ENCODE data around the gene KAZALD1. TPM values are rescaled to one million over a fixed set of nuclear protein-coding genes. Genes with fewer than 3 reads are reported as not detected.

Gene KAZALD1
- total RNA-seq, 6 donors from 2014 or later, result 3.8 to 11.9 (median 9.8) TPM

DNA sequence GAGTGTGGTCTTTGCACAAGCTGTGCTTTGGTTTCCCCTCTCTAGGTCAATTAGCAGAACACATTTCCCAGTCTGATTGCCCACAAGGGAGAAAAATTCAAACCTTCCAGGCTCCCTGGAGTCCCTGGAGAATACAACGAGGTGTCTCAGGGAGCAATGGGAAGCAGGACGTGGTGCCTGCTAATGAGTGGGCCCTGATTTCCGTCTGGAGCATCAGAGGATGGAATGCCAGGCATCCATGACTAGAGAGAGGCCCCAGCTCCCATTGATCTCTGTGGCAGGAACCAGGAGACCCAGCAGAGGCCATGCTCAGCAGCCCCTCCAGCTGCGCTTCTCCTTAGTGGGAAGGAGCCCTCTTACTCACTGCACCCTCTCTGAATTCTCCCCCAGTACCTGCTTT is 36.1 kb downstream of the KAZALD1 start:
- no peaks in the 10 kb centered on the region for H3K36me3 ChIP-seq
- DNase-seq (no peak), ATAC-seq (ENCODE audit: low FRiP score in 2 of 2) (no peak)
- no peaks in the 10 kb centered on the region for H3K4me1 ChIP-seq
- no peak for TF ChIP-seq EP300 (IDR thresholded peaks at IDR 0.05)
- no peak for TF ChIP-seq POLR2AphosphoS5 (IDR thresholded peaks at IDR 0.05)
- TF ChIP-seq, protein P1, sequence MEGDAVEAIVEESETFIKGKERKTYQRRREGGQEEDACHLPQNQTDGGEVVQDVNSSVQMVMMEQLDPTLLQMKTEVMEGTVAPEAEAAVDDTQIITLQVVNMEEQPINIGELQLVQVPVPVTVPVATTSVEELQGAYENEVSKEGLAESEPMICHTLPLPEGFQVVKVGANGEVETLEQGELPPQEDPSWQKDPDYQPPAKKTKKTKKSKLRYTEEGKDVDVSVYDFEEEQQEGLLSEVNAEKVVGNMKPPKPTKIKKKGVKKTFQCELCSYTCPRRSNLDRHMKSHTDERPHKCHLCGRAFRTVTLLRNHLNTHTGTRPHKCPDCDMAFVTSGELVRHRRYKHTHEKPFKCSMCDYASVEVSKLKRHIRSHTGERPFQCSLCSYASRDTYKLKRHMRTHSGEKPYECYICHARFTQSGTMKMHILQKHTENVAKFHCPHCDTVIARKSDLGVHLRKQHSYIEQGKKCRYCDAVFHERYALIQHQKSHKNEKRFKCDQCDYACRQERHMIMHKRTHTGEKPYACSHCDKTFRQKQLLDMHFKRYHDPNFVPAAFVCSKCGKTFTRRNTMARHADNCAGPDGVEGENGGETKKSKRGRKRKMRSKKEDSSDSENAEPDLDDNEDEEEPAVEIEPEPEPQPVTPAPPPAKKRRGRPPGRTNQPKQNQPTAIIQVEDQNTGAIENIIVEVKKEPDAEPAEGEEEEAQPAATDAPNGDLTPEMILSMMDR (IDR thresholded peaks at IDR 0.05), result no peak
- no peak for TF ChIP-seq POLR2A (IDR thresholded peaks at IDR 0.05)
- H3K27ac ChIP-seq, result no peak overlapping the region
- H3K27me3 ChIP-seq, result no peaks in the 10 kb centered on the region
- no peaks in the 10 kb centered on the region for H3K9me3 ChIP-seq
- H3K4me3 ChIP-seq, result no peak overlapping the region
- WGBS, 2 donors, result 51 to 61% methylated on average over 4 of the region's 4 CpGs

DNA sequence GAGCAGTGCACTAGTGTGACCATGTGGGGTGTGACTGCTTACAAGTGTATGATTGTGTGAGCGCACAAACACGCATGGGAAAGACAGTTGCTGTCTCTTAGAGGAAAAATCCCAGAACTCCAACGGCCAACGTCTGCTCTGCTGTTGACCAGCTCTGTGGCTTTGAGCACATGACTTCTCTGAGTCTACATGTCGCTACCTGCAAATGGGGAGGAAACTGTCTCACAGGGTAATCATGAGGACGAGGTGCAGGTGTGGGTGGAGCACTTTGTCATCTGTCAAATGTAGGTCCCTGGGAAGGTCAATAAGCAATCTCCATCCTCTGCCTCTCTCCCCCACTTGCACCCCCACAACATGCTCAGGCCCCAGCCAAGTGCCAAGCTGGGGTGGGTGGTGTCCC is 38.1 kb downstream of the KAZALD1 start:
- no peak for ATAC-seq (ENCODE audit: low FRiP score in 2 of 2)
- Histone ChIP-seq H3K9me3 (no peaks in the 10 kb centered on the region), H3K36me3 (no peaks in the 10 kb centered on the region), H3K4me1 (no peaks in the 10 kb centered on the region), H3K27me3 (no peaks in the 10 kb centered on the region), H3K27ac (no peak overlapping the region), H3K4me3 (no peak overlapping the region)
- DNase-seq, result no peak
- TF ChIP-seq, protein P1 (IDR thresholded peaks at IDR 0.05), result no peak
- TF ChIP-seq EP300 (IDR thresholded peaks at IDR 0.05) (no peak), POLR2A (IDR thresholded peaks at IDR 0.05) (no peak), POLR2AphosphoS5 (IDR thresholded peaks at IDR 0.05) (no peak)
- WGBS, 2 donors, result 67 to 68% methylated on average over 6 of the region's 6 CpGs

DNA sequence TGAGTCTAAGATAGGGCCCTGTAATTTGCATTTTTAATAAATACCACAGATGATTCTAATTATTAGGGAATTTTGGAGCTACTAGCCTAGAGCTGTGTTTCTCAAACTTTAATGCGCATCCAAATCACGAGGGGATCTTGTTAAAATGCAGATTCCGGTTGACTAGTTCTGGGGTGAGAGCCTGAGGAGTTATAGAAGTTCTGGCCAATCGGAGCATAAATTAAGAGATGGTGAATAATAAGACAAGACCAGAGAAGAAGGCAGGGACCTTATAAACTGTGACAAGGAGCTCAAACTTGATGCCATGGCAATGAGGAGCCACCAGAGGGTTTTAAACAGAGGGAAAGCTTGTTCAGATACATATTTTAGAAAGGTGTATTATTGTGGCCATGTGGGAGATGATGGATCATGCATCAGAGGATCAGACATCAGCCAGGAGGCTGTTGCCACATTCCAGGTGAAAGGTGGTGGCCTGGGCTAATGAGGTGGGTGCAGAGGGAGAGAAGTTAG is 39.6 kb downstream of the KAZALD1 start:
- no peaks in the 10 kb centered on the region for H3K4me1 ChIP-seq
- no peaks in the 10 kb centered on the region for H3K9me3 ChIP-seq
- no peak overlapping the region for H3K27ac ChIP-seq
- H3K4me3 ChIP-seq, result no peak overlapping the region
- TF ChIP-seq POLR2A (IDR thresholded peaks at IDR 0.05), result no peak
- TF ChIP-seq, protein P1 (IDR thresholded peaks at IDR 0.05), result no peak
- TF ChIP-seq POLR2AphosphoS5 (IDR thresholded peaks at IDR 0.05), result no peak
- no peaks in the 10 kb centered on the region for H3K36me3 ChIP-seq
- ATAC-seq (ENCODE audit: low FRiP score in 2 of 2), result no peak
- 75 to 79% methylated on average over 4 of the region's 4 CpGs for WGBS, 2 donors
- no peaks in the 10 kb centered on the region for H3K27me3 ChIP-seq
- DNase-seq, result no peak

DNA sequence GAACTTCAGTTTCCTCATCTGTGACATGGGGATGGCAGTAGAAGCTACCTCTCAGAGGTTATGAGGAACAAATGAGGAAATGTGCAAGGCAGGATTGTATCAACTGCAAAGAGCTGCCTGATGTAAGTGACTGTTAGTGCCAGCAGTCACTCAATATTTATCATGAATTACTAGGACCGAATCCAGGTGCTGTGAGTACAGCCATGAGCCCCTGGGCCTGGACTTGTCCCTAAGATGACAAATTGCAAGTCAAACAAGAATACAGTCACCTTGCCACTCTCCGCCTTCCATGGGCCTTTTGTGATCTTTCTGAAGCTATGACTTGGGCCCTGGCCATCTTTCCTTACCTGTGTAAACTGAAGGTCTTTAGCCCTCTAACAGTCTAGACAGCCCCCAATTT is 41.6 kb downstream of the KAZALD1 start:
- Histone ChIP-seq H3K27me3 (no peaks in the 10 kb centered on the region), H3K4me1 (no peaks in the 10 kb centered on the region), H3K9me3 (no peaks in the 10 kb centered on the region), H3K4me3 (no peak overlapping the region), H3K27ac (no peak overlapping the region), H3K36me3 (no peaks in the 10 kb centered on the region)
- 59 to 62% methylated on average over 2 of the region's 2 CpGs for WGBS, 2 donors
- DNase-seq (no peak), ATAC-seq (ENCODE audit: low FRiP score in 2 of 2) (no peak)
- no peak for TF ChIP-seq EP300 (IDR thresholded peaks at IDR 0.05)
- TF ChIP-seq, protein P1 (IDR thresholded peaks at IDR 0.05), result no peak
- TF ChIP-seq POLR2A (IDR thresholded peaks at IDR 0.05), result no peak
- TF ChIP-seq POLR2AphosphoS5 (IDR thresholded peaks at IDR 0.05), result no peak

DNA sequence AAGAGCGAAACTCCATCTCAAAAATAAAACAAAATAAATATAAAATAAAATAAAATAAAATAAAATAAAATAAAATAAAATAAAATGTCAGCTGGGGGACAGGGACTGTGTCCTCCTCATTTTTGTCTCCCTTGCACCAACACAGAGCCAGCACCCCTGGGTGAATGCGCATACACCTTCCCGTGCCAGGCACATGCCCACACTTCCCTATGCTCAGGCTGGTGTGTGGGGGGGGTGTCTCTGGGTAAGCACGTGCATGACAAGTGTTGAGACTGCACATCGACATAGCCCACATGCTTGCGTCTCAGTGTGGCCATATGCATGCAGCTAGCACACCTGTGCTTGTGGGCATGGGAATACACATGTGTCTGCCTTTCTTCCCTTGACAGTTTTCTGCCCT is 44.6 kb downstream of the KAZALD1 start:
- TF ChIP-seq, protein P1 (IDR thresholded peaks at IDR 0.05), result no peak
- no peak for TF ChIP-seq EP300 (IDR thresholded peaks at IDR 0.05)
- no peak for TF ChIP-seq POLR2A (IDR thresholded peaks at IDR 0.05)
- TF ChIP-seq POLR2AphosphoS5 (IDR thresholded peaks at IDR 0.05), result no peak
- Histone ChIP-seq H3K27ac (no peak overlapping the region), H3K4me3 (no peak overlapping the region), H3K27me3 (no peaks in the 10 kb centered on the region), H3K36me3 (no peaks in the 10 kb centered on the region), H3K9me3 (no peaks in the 10 kb centered on the region), H3K4me1 (no peaks in the 10 kb centered on the region)
- 74 to 80% methylated on average over 6 of the region's 6 CpGs for WGBS, 2 donors
- DNase-seq (no peak), ATAC-seq (ENCODE audit: low FRiP score in 2 of 2) (no peak)
